SK-N-SH treated with all-trans-retinoic acid at 6 μM for 48 hours (cell line): ENCODE measurements around the gene CASQ2.
A peak's percentile ranks its signal among the peaks of the same experiment; 100 is the strongest.

Experiments
- ATAC-seq: fragments of 200-7000 bp; cut with Tn5 transposase; 3 replicates; pipeline ENCODE4 v1.9.1; 2020; ENCODE audit warnings: mild to moderate bottlenecking, moderate library complexity
- ARNTL ChIP-seq: fragments of 450-650 bp; formaldehyde crosslinking; IDR thresholded peaks from 2 replicates; pipeline ENCODE4 v1.5.0; 2020; ENCODE audit warnings: low read depth, mild to moderate bottlenecking, moderate library complexity, borderline replicate concordance
- BACH2 ChIP-seq: fragments of 250-450 bp; sonication (Bioruptor Pico); IDR thresholded peaks from 2 replicates; pipeline ENCODE4 v1.9.0; 2021; ENCODE audit warnings: mild to moderate bottlenecking, borderline replicate concordance
- CSDC2 ChIP-seq: fragments of 250-450 bp; sonication (Bioruptor Pico); IDR thresholded peaks from 2 replicates; pipeline ENCODE4 v1.5.0; 2020; ENCODE audit warnings: mild to moderate bottlenecking, moderate library complexity
- ESRRG ChIP-seq: fragments of 250-450 bp; sonication (Bioruptor Pico); IDR thresholded peaks from 2 replicates; pipeline ENCODE4 v1.6.1; 2021; ENCODE audit warnings: mild to moderate bottlenecking
- GLIS3 ChIP-seq: fragments of 250-450 bp; sonication (Bioruptor Pico); IDR thresholded peaks from 2 replicates; pipeline ENCODE4 v1.5.0; 2020; ENCODE audit warnings: mild to moderate bottlenecking, moderate library complexity
- ISL1 ChIP-seq: fragments of 250-450 bp; sonication (Bioruptor Pico); IDR thresholded peaks from 2 replicates; pipeline ENCODE4 v2.1.2; 2022; ENCODE audit warnings: mild to moderate bottlenecking, moderate library complexity
- OSR1 ChIP-seq: fragments of 250-450 bp; sonication (Bioruptor Pico); IDR thresholded peaks from 2 replicates; pipeline ENCODE4 v1.8.0; 2022; ENCODE audit warnings: moderate library complexity, mild to moderate bottlenecking, inconsistent platforms
- RARB ChIP-seq: fragments of 250-450 bp; sonication (Bioruptor Pico); IDR thresholded peaks from 2 replicates; pipeline ENCODE4 v1.8.0; 2021; ENCODE audit warnings: mild to moderate bottlenecking, moderate library complexity
- SNAI2 ChIP-seq: fragments of 250-450 bp; sonication (Bioruptor Pico); IDR thresholded peaks from 2 replicates; pipeline ENCODE4 v1.5.0; 2020; ENCODE audit warnings: mild to moderate bottlenecking, moderate library complexity
- TOX ChIP-seq: fragments of 250-450 bp; sonication (Bioruptor Pico); IDR thresholded peaks from 2 replicates; pipeline ENCODE4 v1.8.0; 2021; ENCODE audit warnings: mild to moderate bottlenecking, moderate library complexity, borderline replicate concordance
- ZC3H10 ChIP-seq: fragments of 250-450 bp; sonication (Bioruptor Pico); IDR thresholded peaks from 2 replicates; pipeline ENCODE4 v1.5.1; 2021; ENCODE audit warnings: mild to moderate bottlenecking, moderate library complexity
- ZFP3 ChIP-seq: fragments of 250-450 bp; sonication (Bioruptor Pico); IDR thresholded peaks from 2 replicates; pipeline ENCODE4 v1.5.0; 2020; ENCODE audit warnings: mild to moderate bottlenecking, moderate library complexity
- ZFP30 ChIP-seq: fragments of 450-650 bp; formaldehyde crosslinking; IDR thresholded peaks from 2 replicates; pipeline ENCODE4 v1.5.0; 2022; ENCODE audit warnings: mild to moderate bottlenecking, moderate library complexity
- ZNF565 ChIP-seq: fragments of 450-650 bp; formaldehyde crosslinking; conservative IDR thresholded peaks from 2 replicates; pipeline ENCODE4 v1.5.0; 2020; ENCODE audit warnings: low read depth, mild to moderate bottlenecking, moderate library complexity
- ZNF8 ChIP-seq: fragments of 450-650 bp; formaldehyde crosslinking; IDR thresholded peaks from 2 replicates; pipeline ENCODE4 v1.5.0; 2020; ENCODE audit warnings: mild to moderate bottlenecking, moderate library complexity
- TF ChIP-seq, protein P1 (sequence below): fragments of 250-450 bp; sonication (Bioruptor Pico); IDR thresholded peaks from 2 replicates; pipeline ENCODE4 v1.8.0; 2020; ENCODE audit warnings: mild to moderate bottlenecking, moderate library complexity, borderline replicate concordance
- TF ChIP-seq, protein P2 (sequence below): fragments of 250-450 bp; sonication (Bioruptor Pico); IDR thresholded peaks from 2 replicates; pipeline ENCODE4 v1.8.0; 2021; ENCODE audit warnings: low read depth, mild to moderate bottlenecking, moderate library complexity, borderline replicate concordance
- TF ChIP-seq, protein P3 (sequence below): fragments of 250-450 bp; sonication (Bioruptor Pico); IDR thresholded peaks from 2 replicates; pipeline ENCODE4 v1.5.1; 2021; ENCODE audit warnings: mild to moderate bottlenecking, moderate library complexity
- TF ChIP-seq, protein P4 (sequence below): fragments of 250-450 bp; sonication (Bioruptor Pico); IDR thresholded peaks from 2 replicates; pipeline ENCODE4 v1.5.0; 2020; ENCODE audit warnings: mild to moderate bottlenecking, moderate library complexity

CASQ2 gene

DNA sequence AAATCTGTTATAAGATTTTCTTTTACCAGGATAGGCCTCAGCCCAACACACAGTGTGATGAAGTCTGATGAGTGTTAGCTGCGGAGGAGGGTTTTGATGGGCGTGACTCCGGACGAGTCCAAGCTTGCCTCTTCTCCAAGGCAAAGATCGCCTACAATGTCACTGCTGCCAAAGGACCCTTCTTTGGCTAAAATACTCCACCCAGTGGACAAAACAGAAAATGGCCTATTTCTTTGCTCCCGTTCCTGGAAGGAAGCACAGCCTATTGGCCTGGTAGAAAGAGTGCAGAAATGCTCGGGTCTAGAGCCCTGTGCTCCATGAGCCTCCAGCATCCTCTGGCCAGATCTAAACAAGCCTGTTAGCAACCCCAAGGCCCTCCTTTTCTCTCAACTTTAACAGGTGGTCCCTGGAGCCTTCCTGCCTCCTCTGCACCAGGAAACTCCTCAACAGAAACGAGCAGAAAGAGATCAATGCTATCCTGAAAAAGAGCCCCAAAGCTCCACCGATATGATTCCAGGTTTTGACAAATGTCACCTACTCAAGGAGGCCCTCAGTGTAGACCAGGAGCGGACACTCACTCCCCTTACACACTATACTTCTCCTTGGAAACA, 3.4 kb upstream of the CASQ2 start:
- TF ChIP-seq ZNF565 (no peak), ZFP30 (CRISPR knock-in tag) (no peak), BACH2 (CRISPR knock-in tag) (no peak), TOX (CRISPR knock-in tag) (no peak), ISL1 (no peak), ZFP3 (no peak), CSDC2 (no peak), ARNTL (CRISPR knock-in tag) (no peak)
- TF ChIP-seq, protein P1, sequence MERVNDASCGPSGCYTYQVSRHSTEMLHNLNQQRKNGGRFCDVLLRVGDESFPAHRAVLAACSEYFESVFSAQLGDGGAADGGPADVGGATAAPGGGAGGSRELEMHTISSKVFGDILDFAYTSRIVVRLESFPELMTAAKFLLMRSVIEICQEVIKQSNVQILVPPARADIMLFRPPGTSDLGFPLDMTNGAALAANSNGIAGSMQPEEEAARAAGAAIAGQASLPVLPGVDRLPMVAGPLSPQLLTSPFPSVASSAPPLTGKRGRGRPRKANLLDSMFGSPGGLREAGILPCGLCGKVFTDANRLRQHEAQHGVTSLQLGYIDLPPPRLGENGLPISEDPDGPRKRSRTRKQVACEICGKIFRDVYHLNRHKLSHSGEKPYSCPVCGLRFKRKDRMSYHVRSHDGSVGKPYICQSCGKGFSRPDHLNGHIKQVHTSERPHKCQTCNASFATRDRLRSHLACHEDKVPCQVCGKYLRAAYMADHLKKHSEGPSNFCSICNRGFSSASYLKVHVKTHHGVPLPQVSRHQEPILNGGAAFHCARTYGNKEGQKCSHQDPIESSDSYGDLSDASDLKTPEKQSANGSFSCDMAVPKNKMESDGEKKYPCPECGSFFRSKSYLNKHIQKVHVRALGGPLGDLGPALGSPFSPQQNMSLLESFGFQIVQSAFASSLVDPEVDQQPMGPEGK (CRISPR knock-in tag) = no peak
- TF ChIP-seq, protein P2, sequence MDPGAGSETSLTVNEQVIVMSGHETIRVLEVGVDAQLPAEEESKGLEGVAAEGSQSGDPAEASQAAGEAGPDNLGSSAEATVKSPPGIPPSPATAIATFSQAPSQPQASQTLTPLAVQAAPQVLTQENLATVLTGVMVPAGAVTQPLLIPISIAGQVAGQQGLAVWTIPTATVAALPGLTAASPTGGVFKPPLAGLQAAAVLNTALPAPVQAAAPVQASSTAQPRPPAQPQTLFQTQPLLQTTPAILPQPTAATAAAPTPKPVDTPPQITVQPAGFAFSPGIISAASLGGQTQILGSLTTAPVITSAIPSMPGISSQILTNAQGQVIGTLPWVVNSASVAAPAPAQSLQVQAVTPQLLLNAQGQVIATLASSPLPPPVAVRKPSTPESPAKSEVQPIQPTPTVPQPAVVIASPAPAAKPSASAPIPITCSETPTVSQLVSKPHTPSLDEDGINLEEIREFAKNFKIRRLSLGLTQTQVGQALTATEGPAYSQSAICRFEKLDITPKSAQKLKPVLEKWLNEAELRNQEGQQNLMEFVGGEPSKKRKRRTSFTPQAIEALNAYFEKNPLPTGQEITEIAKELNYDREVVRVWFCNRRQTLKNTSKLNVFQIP (CRISPR knock-in tag) = no peak
- TF ChIP-seq, protein P3, sequence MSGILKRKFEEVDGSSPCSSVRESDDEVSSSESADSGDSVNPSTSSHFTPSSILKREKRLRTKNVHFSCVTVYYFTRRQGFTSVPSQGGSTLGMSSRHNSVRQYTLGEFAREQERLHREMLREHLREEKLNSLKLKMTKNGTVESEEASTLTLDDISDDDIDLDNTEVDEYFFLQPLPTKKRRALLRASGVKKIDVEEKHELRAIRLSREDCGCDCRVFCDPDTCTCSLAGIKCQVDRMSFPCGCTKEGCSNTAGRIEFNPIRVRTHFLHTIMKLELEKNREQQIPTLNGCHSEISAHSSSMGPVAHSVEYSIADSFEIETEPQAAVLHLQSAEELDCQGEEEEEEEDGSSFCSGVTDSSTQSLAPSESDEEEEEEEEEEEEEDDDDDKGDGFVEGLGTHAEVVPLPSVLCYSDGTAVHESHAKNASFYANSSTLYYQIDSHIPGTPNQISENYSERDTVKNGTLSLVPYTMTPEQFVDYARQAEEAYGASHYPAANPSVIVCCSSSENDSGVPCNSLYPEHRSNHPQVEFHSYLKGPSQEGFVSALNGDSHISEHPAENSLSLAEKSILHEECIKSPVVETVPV = no peak
- peak; percentile 99 for ATAC-seq

DNA sequence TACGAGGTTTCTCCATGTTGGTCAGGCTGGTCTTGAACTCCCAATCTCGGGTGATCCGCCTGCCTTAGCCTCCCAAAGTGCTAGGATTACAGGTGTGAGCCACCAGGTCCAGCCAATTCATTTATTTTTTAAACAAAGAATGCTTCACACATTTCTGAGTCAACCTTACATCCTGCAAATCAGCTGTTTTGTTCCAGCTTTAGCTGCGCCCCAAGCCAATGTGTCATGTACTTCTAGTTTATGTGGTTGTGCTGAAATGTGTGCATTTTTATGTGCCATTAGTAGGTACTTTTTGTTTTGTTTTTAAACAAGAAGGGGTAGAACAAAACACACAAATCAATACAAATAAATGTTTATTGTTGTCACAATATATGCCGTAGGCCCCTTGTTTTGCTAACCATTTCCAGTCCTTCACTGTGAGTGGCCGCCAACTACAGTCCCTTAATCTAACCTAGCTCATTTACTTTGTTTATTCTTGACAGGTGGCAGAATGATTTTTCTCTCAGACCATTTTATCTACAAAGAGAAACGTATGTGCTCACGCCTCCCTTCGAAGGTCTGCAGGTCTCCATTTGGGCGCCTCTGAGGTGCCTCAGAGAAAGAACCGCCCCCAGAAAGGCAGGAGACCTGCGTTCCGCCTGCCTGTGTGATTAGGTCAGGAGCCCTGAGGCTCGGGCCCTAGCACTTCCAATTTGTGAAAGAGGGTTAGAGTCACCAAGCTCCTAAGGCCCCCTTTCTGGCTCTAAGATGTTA, 2.8 kb upstream of the CASQ2 start:
- TF ChIP-seq GLIS3 (CRISPR knock-in tag) (no peak), ESRRG (CRISPR knock-in tag) (no peak), ZFP3 (no peak), RARB (no peak), TOX (CRISPR knock-in tag) (no peak), ZNF8 (no peak), CSDC2 (no peak), ZNF565 (no peak), ZFP30 (CRISPR knock-in tag) (no peak), OSR1 (CRISPR knock-in tag) (no peak), ARNTL (CRISPR knock-in tag) (no peak), SNAI2 (CRISPR knock-in tag) (no peak), BACH2 (CRISPR knock-in tag) (no peak), ISL1 (no peak), ZC3H10 (CRISPR knock-in tag) (no peak)
- TF ChIP-seq, protein P1 (CRISPR knock-in tag) = no peak
- TF ChIP-seq, protein P2 (CRISPR knock-in tag) = no peak
- TF ChIP-seq, protein P3 = no peak
- TF ChIP-seq, protein P4, sequence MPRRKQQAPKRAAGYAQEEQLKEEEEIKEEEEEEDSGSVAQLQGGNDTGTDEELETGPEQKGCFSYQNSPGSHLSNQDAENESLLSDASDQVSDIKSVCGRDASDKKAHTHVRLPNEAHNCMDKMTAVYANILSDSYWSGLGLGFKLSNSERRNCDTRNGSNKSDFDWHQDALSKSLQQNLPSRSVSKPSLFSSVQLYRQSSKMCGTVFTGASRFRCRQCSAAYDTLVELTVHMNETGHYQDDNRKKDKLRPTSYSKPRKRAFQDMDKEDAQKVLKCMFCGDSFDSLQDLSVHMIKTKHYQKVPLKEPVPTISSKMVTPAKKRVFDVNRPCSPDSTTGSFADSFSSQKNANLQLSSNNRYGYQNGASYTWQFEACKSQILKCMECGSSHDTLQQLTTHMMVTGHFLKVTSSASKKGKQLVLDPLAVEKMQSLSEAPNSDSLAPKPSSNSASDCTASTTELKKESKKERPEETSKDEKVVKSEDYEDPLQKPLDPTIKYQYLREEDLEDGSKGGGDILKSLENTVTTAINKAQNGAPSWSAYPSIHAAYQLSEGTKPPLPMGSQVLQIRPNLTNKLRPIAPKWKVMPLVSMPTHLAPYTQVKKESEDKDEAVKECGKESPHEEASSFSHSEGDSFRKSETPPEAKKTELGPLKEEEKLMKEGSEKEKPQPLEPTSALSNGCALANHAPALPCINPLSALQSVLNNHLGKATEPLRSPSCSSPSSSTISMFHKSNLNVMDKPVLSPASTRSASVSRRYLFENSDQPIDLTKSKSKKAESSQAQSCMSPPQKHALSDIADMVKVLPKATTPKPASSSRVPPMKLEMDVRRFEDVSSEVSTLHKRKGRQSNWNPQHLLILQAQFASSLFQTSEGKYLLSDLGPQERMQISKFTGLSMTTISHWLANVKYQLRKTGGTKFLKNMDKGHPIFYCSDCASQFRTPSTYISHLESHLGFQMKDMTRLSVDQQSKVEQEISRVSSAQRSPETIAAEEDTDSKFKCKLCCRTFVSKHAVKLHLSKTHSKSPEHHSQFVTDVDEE = no peak
- no peak; the same call in 2 of the 3 replicates for ATAC-seq
